Measurements from ENCODE around the gene ATIC.

DNA sequence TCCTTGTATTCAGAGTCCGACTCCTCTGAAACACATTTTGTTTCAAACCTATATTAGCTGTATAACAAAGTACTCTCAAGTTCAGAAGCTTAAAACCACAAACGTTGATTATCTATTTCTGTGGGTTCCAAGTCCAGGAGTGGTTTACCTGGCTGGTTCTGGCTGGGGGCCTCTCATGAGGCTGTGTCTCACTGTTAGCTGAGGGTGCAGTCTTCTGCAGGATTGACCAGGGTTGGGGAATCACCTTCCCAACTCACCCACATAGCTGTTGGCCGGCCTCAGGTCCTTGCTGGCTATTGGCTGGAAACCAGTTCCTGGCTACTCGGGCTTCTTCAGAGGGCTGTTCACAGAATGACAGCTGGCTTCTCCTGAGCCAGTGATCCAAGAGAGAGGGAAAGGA is 18.0 kb upstream of the ATIC start:
- TF ChIP-seq CTCF (conservative IDR thresholded peaks at IDR 0.05 in 1 of 2, IDR thresholded peaks at IDR 0.05 in 1 of 2; ENCODE audit: low read depth in 1 of 2, low read length in 2 of 2) = no peak
- no peak for TF ChIP-seq EZH2 (IDR thresholded peaks at IDR 0.05; ENCODE audit: low read length, missing control alignments)
